ENCODE data around the gene PERP. TPM values are rescaled to one million over a fixed set of nuclear protein-coding genes. Genes with fewer than 3 reads are reported as not detected.

PERP gene
- polyA plus RNA-seq, 2 of the 4 experiments (the other 2 are of a cell fraction), result 48.3 to 67.2 TPM

- DNase-seq (ENCODE audit: low read depth in 1 of 2, low spot score in 1 of 2) (no peak), ATAC-seq (no peak), FAIRE-seq (no peak)
- 66% methylated on average over 5 of the region's 5 CpGs for WGBS (ENCODE audit: missing lambda C conversion rate)
- Histone ChIP-seq H3K9me3 (no peaks in the 10 kb centered on the region), H3K4me3 (no peak overlapping the region), H3K4me1 (no peaks in the 10 kb centered on the region), H3K4me2 (no peak overlapping the region), H3K27ac (no peak overlapping the region)
- TF ChIP-seq GATA3 (IDR thresholded peaks at IDR 0.05; ENCODE audit: borderline replicate concordance), result no peak
- no peak for TF ChIP-seq CTCF (IDR thresholded peaks at IDR 0.05)
- TF ChIP-seq MAZ (IDR thresholded peaks at IDR 0.05; ENCODE audit: borderline replicate concordance, low read depth, low read length), result no peak
- TF ChIP-seq MYC (IDR thresholded peaks at IDR 0.05; ENCODE audit: borderline replicate concordance, low read length), result no peak
- TF ChIP-seq RFX5 (IDR thresholded peaks at IDR 0.05), result no peak
- TF ChIP-seq EHF (CRISPR knock-in tag; IDR thresholded peaks at IDR 0.05), result no peak
- TF ChIP-seq CHD2 (IDR thresholded peaks at IDR 0.05; ENCODE audit: low read length, partially characterized antibody), result no peak
- no peak for TF ChIP-seq ZNF302 (CRISPR knock-in tag; IDR thresholded peaks at IDR 0.05)
- no peak for TF ChIP-seq PHF8 (IDR thresholded peaks at IDR 0.05; ENCODE audit: borderline replicate concordance, low read depth)
- TF ChIP-seq, protein P1, sequence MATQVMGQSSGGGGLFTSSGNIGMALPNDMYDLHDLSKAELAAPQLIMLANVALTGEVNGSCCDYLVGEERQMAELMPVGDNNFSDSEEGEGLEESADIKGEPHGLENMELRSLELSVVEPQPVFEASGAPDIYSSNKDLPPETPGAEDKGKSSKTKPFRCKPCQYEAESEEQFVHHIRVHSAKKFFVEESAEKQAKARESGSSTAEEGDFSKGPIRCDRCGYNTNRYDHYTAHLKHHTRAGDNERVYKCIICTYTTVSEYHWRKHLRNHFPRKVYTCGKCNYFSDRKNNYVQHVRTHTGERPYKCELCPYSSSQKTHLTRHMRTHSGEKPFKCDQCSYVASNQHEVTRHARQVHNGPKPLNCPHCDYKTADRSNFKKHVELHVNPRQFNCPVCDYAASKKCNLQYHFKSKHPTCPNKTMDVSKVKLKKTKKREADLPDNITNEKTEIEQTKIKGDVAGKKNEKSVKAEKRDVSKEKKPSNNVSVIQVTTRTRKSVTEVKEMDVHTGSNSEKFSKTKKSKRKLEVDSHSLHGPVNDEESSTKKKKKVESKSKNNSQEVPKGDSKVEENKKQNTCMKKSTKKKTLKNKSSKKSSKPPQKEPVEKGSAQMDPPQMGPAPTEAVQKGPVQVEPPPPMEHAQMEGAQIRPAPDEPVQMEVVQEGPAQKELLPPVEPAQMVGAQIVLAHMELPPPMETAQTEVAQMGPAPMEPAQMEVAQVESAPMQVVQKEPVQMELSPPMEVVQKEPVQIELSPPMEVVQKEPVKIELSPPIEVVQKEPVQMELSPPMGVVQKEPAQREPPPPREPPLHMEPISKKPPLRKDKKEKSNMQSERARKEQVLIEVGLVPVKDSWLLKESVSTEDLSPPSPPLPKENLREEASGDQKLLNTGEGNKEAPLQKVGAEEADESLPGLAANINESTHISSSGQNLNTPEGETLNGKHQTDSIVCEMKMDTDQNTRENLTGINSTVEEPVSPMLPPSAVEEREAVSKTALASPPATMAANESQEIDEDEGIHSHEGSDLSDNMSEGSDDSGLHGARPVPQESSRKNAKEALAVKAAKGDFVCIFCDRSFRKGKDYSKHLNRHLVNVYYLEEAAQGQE (IDR thresholded peaks at IDR 0.05), result no peak
- no peak for TF ChIP-seq CBX2 (IDR thresholded peaks at IDR 0.05; ENCODE audit: borderline replicate concordance, low read depth)
- no peak for TF ChIP-seq POLR2AphosphoS2 (conservative IDR thresholded peaks at IDR 0.05; ENCODE audit: low read length)
- no peak for TF ChIP-seq ZC3H11A (IDR thresholded peaks at IDR 0.05)
- TF ChIP-seq, protein P2, sequence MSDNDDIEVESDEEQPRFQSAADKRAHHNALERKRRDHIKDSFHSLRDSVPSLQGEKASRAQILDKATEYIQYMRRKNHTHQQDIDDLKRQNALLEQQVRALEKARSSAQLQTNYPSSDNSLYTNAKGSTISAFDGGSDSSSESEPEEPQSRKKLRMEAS (IDR thresholded peaks at IDR 0.05), result no peak
- ChIA-PET POLR2A (no interaction called here), CTCF (no interaction called here)
These were observed 39.3 kb upstream of the PERP start for GRCh38 chr6:138146544-138146943.

DNA sequence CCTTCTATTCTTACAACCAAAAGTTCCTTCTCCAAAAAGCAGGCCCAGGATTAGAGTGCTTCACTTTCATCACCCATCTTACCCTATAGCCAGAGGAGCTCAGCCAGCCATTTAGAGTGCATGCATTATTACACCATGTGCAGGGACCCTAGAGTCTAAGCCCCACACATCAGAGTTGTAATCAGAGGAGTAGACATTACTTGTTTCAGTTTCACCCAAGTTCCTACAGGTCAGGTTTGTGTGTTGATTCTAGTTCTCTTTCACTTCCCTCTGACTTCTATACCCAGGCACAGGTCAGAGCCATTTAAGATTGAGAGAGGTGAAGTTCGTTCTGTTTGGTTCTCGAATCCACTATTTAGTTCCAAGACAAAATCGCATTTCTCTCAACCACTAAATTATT, 38.2 kb upstream of the PERP start:
- Histone ChIP-seq H3K4me2 (no peak overlapping the region), H3K9me3 (no peaks in the 10 kb centered on the region), H3K4me3 (no peak overlapping the region), H3K27ac (no peak overlapping the region), H3K4me1 (no peaks in the 10 kb centered on the region)
- ATAC-seq, result no peak
- ChIA-PET POLR2A (no interaction called here), CTCF (no interaction called here)
- FAIRE-seq, result no peak
- no peak for DNase-seq (ENCODE audit: low read depth in 1 of 2, low spot score in 1 of 2)
- WGBS (ENCODE audit: missing lambda C conversion rate), result 24% methylated on average over 3 of the region's 3 CpGs
- TF ChIP-seq FOSL2 (IDR thresholded peaks at IDR 0.05) (no peak), FOSL2 (CRISPR knock-in tag; IDR thresholded peaks at IDR 0.05) (no peak), TFCP2L1 (CRISPR knock-in tag; IDR thresholded peaks at IDR 0.05) (no peak), NPAS2 (CRISPR knock-in tag; IDR thresholded peaks at IDR 0.05; ENCODE audit: borderline replicate concordance) (no peak), SMC3 (IDR thresholded peaks at IDR 0.05) (no peak), ZSCAN20 (CRISPR knock-in tag; IDR thresholded peaks at IDR 0.05) (no peak), RARB (CRISPR knock-in tag; IDR thresholded peaks at IDR 0.05) (no peak), MYC (IDR thresholded peaks at IDR 0.05; ENCODE audit: borderline replicate concordance, low read length) (no peak), E2F6 (IDR thresholded peaks at IDR 0.05; ENCODE audit: borderline replicate concordance, low read depth) (no peak)

Measured in A549 (cell line).